Thyroid gland (tissue), 4 donors: ENCODE measurements around the gene PYROXD2.

Source experiments
- POLR2A ChIP-seq, 2 donors: fragments of 450-650 bp; IDR thresholded peaks; one replicate each; pipeline ENCODE4 v1.6.1; 2017; ENCODE audit warnings: antibody characterized with exemption in 2 of 2, mild to moderate bottlenecking in 2 of 2, moderate library complexity in 1 of 2
- TF ChIP-seq, protein P1 (sequence below), 6 experiments: fragments of 200-600 bp in 3 of 6; fragments of 450-650 bp in 3 of 6; sonication (generic) in 3 of 6; IDR thresholded peaks; one replicate each; pipeline ENCODE4 v1.5.1; 2016 to 2019; ENCODE audit warnings: antibody characterized with exemption in 6 of 6, mild to moderate bottlenecking in 2 of 6, inconsistent platforms in 1 of 6, moderate library complexity in 1 of 6

DNA sequence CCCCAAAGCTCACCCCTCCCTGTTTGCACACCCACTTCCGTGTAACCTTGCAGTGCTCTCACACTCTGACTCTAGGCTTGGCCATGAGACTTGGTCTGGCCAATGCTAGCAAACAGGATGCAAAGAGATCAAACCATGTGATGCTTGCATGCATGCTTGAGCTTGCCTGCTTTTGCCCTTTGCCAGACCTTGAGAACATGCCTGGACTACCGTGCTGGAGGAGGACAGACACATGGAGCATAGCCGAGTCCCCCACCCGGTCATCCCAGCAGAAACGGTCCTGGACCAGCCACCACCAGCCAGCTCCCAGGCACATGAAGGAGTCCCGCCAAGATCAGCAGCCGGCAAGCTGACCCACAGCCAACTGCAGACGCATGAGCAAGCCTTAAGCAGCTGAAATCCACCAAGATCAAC lies 23.4 kb downstream of the PYROXD2 start:
- TF ChIP-seq, protein P1, sequence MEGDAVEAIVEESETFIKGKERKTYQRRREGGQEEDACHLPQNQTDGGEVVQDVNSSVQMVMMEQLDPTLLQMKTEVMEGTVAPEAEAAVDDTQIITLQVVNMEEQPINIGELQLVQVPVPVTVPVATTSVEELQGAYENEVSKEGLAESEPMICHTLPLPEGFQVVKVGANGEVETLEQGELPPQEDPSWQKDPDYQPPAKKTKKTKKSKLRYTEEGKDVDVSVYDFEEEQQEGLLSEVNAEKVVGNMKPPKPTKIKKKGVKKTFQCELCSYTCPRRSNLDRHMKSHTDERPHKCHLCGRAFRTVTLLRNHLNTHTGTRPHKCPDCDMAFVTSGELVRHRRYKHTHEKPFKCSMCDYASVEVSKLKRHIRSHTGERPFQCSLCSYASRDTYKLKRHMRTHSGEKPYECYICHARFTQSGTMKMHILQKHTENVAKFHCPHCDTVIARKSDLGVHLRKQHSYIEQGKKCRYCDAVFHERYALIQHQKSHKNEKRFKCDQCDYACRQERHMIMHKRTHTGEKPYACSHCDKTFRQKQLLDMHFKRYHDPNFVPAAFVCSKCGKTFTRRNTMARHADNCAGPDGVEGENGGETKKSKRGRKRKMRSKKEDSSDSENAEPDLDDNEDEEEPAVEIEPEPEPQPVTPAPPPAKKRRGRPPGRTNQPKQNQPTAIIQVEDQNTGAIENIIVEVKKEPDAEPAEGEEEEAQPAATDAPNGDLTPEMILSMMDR (IDR thresholded peaks at IDR 0.05) = no peak
- TF ChIP-seq POLR2A (IDR thresholded peaks at IDR 0.05) = no peak
